Stimulated activated CD4-positive, alpha-beta T cell treated with anti-CD3 and anti-CD28 coated beads, Interleukin-15, amount 100 ng/mL, for 24 hours (primary cell): Measurements from ENCODE around the gene PAX8.
"Not testable (repeated sequence)": the region's sequence is repeated elsewhere in the genome, so short reads cannot be mapped to it uniquely, and the experiment has no call there.

ENCODE experiments used
- DNase-seq: peaks from one replicate; pipeline ENCODE4 v3.0.0-alpha.2; 2020

Gene PAX8

GRCh38 chr2:113278742-113279139, at the start of gene PAX8:
Gene PAX8, minus strand, starts transcription at chr2:113278921. Its CDS starts 527 bp downstream, at chr2:113278394.
- DNase-seq: no peak

- DNase-seq: no peak
These were observed 49.3 kb upstream of the PAX8 start for GRCh38 chr2:113328043-113328442.

GRCh38 chr2:113325161-113325731, 46.5 kb upstream of the PAX8 start:
- DNase-seq: not testable (repeated sequence)

GRCh38 chr2:113324684-113325160, 46.0 kb upstream of the PAX8 start:
- DNase-seq: peak; percentile 73

GRCh38 chr2:113323129-113323528, 44.4 kb upstream of the PAX8 start:
- DNase-seq: not testable (repeated sequence)

- not testable (repeated sequence) for DNase-seq
These were observed 41.4 kb upstream of the PAX8 start for GRCh38 chr2:113320106-113320505.

- not testable (repeated sequence) for DNase-seq
These were observed 40.2 kb upstream of the PAX8 start for GRCh38 chr2:113318941-113319340.

GRCh38 chr2:113316085-113316484, 37.4 kb upstream of the PAX8 start:
- DNase-seq: no peak

GRCh38 chr2:113314663-113315062, 35.9 kb upstream of the PAX8 start:
- not testable (repeated sequence) for DNase-seq

- not testable (repeated sequence) for DNase-seq
These were observed 35.5 kb upstream of the PAX8 start for GRCh38 chr2:113314176-113314575.

GRCh38 chr2:113311781-113312180, 33.1 kb upstream of the PAX8 start:
- not testable (repeated sequence) for DNase-seq

- not testable (repeated sequence) for DNase-seq
These were observed 32.5 kb upstream of the PAX8 start for GRCh38 chr2:113311191-113311590.

- no peak for DNase-seq
These were observed 31.1 kb upstream of the PAX8 start for GRCh38 chr2:113309655-113310387.

GRCh38 chr2:113308784-113309183, 30.1 kb upstream of the PAX8 start:
- not testable (repeated sequence) for DNase-seq

- not testable (repeated sequence) for DNase-seq
These were observed 27.5 kb upstream of the PAX8 start for GRCh38 chr2:113306207-113306606.

- not testable (repeated sequence) for DNase-seq
These were observed 27.0 kb upstream of the PAX8 start for GRCh38 chr2:113305749-113306148.

GRCh38 chr2:113305146-113305545, 26.4 kb upstream of the PAX8 start:
- no peak for DNase-seq

GRCh38 chr2:113304702-113305101, 26.0 kb upstream of the PAX8 start:
- no peak for DNase-seq

- not testable (repeated sequence) for DNase-seq
These were observed 23.7 kb upstream of the PAX8 start for GRCh38 chr2:113302216-113302980.

GRCh38 chr2:113300281-113300680, 21.6 kb upstream of the PAX8 start:
- DNase-seq: no peak

GRCh38 chr2:113298176-113298575, 19.5 kb upstream of the PAX8 start:
- DNase-seq: no peak

GRCh38 chr2:113297590-113297989, 18.9 kb upstream of the PAX8 start:
- peak; percentile 63 for DNase-seq

- DNase-seq: no peak
These were observed 12.5 kb upstream of the PAX8 start for GRCh38 chr2:113291191-113291590.
